Spleen (tissue), 11 donors: ENCODE data around the gene NR3C1. TPM values are rescaled to one million over a fixed set of nuclear protein-coding genes. Genes with fewer than 3 reads are reported as not detected.

Experiments
- DNase-seq: peaks from one replicate; pipeline ENCODE4 v3.0.0-alpha.2; 2020
- H3K27ac ChIP-seq, 8 donors: fragments of 200-600 bp; sonication (generic) in 7 of 8; 1 replicate in 4 of 8; 2 replicates in 4 of 8; pipeline versions ENCODE4 v1.5.0 to v1.8.0; 2016 to 2021; ENCODE audit warnings: inconsistent platforms in 4 of 8, mild to moderate bottlenecking in 4 of 8, moderate library complexity in 1 of 8
- H3K27me3 ChIP-seq, 7 donors: fragments of 200-600 bp; sonication (generic) in 6 of 7; replicated peaks in 1 of 7; 1 replicate in 4 of 7; 2 replicates in 3 of 7; pipeline versions ENCODE4 v1.5.0 to v1.8.0; 2016 to 2021; ENCODE audit warnings: inconsistent platforms in 3 of 7, mild to moderate bottlenecking in 1 of 7
- H3K36me3 ChIP-seq, 6 donors: fragments of 200-600 bp; sonication (generic) in 5 of 6; 1 replicate in 4 of 6; 2 replicates in 2 of 6; pipeline versions ENCODE4 v1.5.0 to v1.8.0; 2016 to 2021; ENCODE audit warnings: inconsistent platforms in 2 of 6
- H3K4me1 ChIP-seq, 6 donors: fragments of 200-600 bp; sonication (generic) in 5 of 6; 1 replicate in 3 of 6; 2 replicates in 3 of 6; pipeline versions ENCODE4 v1.5.0 to v1.8.0; 2016 to 2021; ENCODE audit warnings: inconsistent platforms in 3 of 6
- H3K4me3 ChIP-seq, 8 donors: fragments of 200-600 bp; sonication (generic) in 7 of 8; 1 replicate in 4 of 8; 2 replicates in 4 of 8; pipeline versions ENCODE4 v1.5.0 to v1.8.0; 2016 to 2021; ENCODE audit warnings: inconsistent platforms in 4 of 8, mild to moderate bottlenecking in 4 of 8, moderate library complexity in 2 of 8
- H3K9me3 ChIP-seq, 8 donors: fragments of 200-600 bp; sonication (generic) in 7 of 8; 1 replicate in 4 of 8; 2 replicates in 4 of 8; pipeline versions ENCODE4 v1.5.0 to v1.8.0; 2016 to 2021; ENCODE audit warnings: inconsistent platforms in 4 of 8
- POLR2A ChIP-seq, 3 donors: fragments of 450-650 bp; IDR thresholded peaks; one replicate each; pipeline ENCODE4 v1.5.1; 2017; ENCODE audit warnings: antibody characterized with exemption in 3 of 3, mild to moderate bottlenecking in 1 of 3
- POLR2AphosphoS5 ChIP-seq, 3 donors: sonication (generic); formaldehyde crosslinking; IDR thresholded peaks; one replicate each; pipeline ENCODE4 v1.5.1; 2017; ENCODE audit warnings: antibody characterized with exemption in 3 of 3
- WGBS, 5 donors: extraction: QIAGEN DNeasy Blood & Tissue Kit in 3 of 5; methylation state at CpG; one replicate each; pipeline versions ENCODE4 v1.1.5 to v1.1.7; 2013 to 2018; 5-methylcytosine and 5-hydroxymethylcytosine counted together
- intact Hi-C: fragments of 100-400 bp; cut with DNase I; formaldehyde crosslinking; loops from one replicate; pipeline ENCODE4 v1.15.0; 2023; ENCODE audit warnings: low total_unique reads
- polyA plus RNA-seq, 3 donors: library from polyadenylated mRNA; stranded (reverse); fragments of 200-250 nt; gene quantifications; one replicate each; pipeline ENCODE4 v1.2.1, GENCODE V29; 2013
- small RNA-seq, 4 donors: library from RNA; depleted of rRNA; stranded (forward); fragments of <200 nt; gene quantifications; one replicate each; pipeline ENCODE3, GENCODE V24; 2016
- total RNA-seq, 7 donors: library from RNA; depleted of rRNA in 3 of 7; stranded (reverse); fragments of >200 nt in 3 of 7; fragmentation: NEBNext Ultra II Directional in 4 of 7; extraction: Animal tissue kit (Norgen Biotek cat#: 25700) in 4 of 7; gene quantifications; one replicate each; pipeline versions ENCODE4 v1.1.0 to v1.2.1, GENCODE V29; 2016 to 2021
- TF ChIP-seq, protein P1 (sequence below), 11 experiments: fragments of 200-600 bp in 7 of 11; fragments of 450-650 bp in 4 of 11; sonication (generic) in 4 of 11; IDR thresholded peaks in 8 of 11; conservative IDR thresholded peaks in 3 of 11; 1 replicate in 7 of 11; 2 replicates in 4 of 11; pipeline versions ENCODE4 v1.4.0 to v1.8.0; 2016 to 2021; ENCODE audit warnings: antibody characterized with exemption in 11 of 11, inconsistent platforms in 4 of 11, mild to moderate bottlenecking in 1 of 11
- donor health status: healthy with polysubstance abuse.
- donor health status: DM: no; HTN: no; CAD: no; lungs with moderate emphysema.
- donor health status: DM: no; HTN: no; CAD: no.
- donor health status: Bipolar disorder and iron deficiency.
- donor health status: healthy.
- donor health status: DM: no; HTN: no; CAD: no.
- donor health status: DM: yes; HTN: yes; CAD: no.

The NR3C1 gene
- total and polyA plus RNA-seq, 10 donors, result 18.2 to 97.8 (median 71.2) TPM

DNA sequence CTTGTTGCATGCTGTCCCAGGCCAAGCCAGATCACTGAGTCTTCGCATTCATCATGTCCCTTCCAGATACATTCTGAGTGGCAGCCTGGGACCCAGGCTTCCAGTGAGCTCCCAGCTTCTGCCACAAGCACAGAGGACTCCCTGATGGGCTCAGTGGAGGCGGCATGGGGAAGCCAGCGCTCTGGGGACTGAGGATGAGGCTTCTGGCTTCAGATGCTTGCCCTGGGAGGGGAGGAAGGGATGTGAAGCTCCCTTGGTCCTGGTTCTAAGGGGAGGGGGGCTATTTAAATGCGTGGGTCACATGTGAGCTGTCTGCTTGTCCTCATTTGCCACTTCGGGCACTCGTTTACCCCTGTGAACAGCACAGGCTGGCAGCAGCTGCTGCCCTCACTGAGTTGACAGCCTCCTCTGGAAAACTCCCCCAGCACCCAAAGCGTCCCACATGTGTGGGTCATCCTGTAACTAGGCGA is 174.0 kb downstream of the NR3C1 start:
- intact Hi-C loops, result no loop called here
- Histone ChIP-seq H3K9me3 (no peaks in the 10 kb centered on the region), H3K36me3 (peaks cover 0 to 11% (median 0%) of the 10 kb centered on the region in 6 donors), H3K27me3 (no peaks in the 10 kb centered on the region), H3K4me1 (peaks cover 0 to 31% (median 12%) of the 10 kb centered on the region in 6 donors), H3K27ac (peak overlapping the region in 3 of 8 donors; percentile 22 to 63 (median 35)), H3K4me3 (no peak overlapping the region)
- 47 to 65% (median 63%) methylated on average over 7 to 8 of the region's 8 CpGs for WGBS, 5 donors
- no peak for DNase-seq
- TF ChIP-seq POLR2AphosphoS5 (IDR thresholded peaks at IDR 0.05), result peak in 1 of 3 donors; percentile 10
- no peak for TF ChIP-seq POLR2A (IDR thresholded peaks at IDR 0.05)
- TF ChIP-seq, protein P1, sequence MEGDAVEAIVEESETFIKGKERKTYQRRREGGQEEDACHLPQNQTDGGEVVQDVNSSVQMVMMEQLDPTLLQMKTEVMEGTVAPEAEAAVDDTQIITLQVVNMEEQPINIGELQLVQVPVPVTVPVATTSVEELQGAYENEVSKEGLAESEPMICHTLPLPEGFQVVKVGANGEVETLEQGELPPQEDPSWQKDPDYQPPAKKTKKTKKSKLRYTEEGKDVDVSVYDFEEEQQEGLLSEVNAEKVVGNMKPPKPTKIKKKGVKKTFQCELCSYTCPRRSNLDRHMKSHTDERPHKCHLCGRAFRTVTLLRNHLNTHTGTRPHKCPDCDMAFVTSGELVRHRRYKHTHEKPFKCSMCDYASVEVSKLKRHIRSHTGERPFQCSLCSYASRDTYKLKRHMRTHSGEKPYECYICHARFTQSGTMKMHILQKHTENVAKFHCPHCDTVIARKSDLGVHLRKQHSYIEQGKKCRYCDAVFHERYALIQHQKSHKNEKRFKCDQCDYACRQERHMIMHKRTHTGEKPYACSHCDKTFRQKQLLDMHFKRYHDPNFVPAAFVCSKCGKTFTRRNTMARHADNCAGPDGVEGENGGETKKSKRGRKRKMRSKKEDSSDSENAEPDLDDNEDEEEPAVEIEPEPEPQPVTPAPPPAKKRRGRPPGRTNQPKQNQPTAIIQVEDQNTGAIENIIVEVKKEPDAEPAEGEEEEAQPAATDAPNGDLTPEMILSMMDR (IDR thresholded peaks at IDR 0.05 in 8 of 11, conservative IDR thresholded peaks at IDR 0.05 in 3 of 11), result no peak

DNA sequence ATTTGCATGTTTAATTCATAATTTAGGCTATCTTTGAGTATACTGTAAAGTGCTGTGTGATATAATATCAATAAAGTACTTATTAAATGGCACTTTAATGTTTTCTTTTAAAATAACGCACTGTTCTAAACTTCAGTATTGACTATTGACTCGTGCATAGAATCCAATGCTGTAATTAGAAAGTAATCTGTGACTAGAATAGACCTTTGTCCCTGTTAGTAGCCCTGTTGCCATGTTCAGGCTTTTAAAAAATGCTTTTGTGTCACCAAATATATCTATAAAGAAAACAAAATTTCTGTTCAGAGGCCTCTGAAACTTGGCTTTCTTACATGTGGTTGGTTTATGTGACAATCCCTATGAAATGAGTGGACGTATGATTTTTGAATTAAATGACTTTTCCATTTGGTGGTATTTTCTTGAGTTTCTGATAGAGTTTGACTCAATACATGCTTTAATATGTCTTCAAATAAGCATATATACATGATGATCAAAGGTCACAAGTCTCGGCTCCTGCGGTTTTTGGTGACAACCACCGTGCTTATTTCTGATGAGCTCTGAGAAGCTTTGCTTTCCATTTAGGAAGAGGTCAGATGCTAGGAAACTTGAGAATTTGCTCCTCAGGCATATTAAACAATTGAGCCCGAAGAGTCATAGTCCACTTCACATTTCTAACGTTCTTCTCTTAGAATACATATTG is 174.7 kb downstream of the NR3C1 start:
- Histone ChIP-seq H3K9me3 (no peaks in the 10 kb centered on the region), H3K27me3 (no peaks in the 10 kb centered on the region), H3K27ac (no peak overlapping the region), H3K4me3 (no peak overlapping the region), H3K4me1 (peaks cover 0 to 32% (median 12%) of the 10 kb centered on the region in 6 donors), H3K36me3 (peaks cover 0 to 18% (median 0%) of the 10 kb centered on the region in 6 donors)
- no peak for DNase-seq
- 82 to 89% (median 85%) methylated on average over 8 of the region's 8 CpGs for WGBS, 5 donors
- intact Hi-C loops, result no loop called here
- TF ChIP-seq POLR2A (IDR thresholded peaks at IDR 0.05) (no peak), POLR2AphosphoS5 (IDR thresholded peaks at IDR 0.05) (no peak)
- TF ChIP-seq, protein P1 (IDR thresholded peaks at IDR 0.05 in 8 of 11, conservative IDR thresholded peaks at IDR 0.05 in 3 of 11), result no peak

Small RNA genes within 50 kb of the gene (small RNA-seq; reads per million reads assigned to genes)
- 0 reads per million in 4 donors for gene AC091925.2
